ENCODE results near the gene GPX7.
"Not testable (repeated sequence)": the region's sequence is repeated elsewhere in the genome, so short reads cannot be mapped to it uniquely, and the experiment has no call there.

GPX7 gene

GRCh38 chr1:52569449-52570210 is 32.5 kb upstream of the GPX7 start:
- Histone ChIP-seq H3K4me3 (ENCODE audit: low read depth, low read length) (no peak overlapping the region), H3K9ac (ENCODE audit: low read depth, low read length) (no peak overlapping the region), H3K9me3 (ENCODE audit: control insufficient read depth, insufficient read depth, low read length) (no peaks in the 10 kb centered on the region)

DNA sequence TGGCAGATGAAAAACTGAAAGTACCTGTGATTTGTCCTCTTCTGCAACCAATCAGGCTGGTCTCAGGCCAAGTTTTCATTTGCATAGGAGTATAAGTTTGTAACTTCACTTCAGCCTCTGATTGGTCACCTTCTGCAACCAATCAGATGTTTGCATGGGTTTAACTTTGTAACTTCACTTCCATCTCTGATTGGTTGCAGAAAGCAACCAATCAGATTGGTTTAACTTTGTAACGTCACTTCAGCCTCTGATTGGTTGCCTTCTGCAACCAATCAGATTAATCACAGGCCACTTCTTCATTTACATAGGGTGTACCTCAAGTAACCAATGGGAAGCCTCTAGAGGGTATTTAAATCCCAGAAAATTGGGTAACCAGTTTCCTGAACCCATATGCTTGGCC is 30.4 kb upstream of the GPX7 start:
- Histone ChIP-seq H3K4me3 (ENCODE audit: low read depth, low read length) (no peak overlapping the region), H3K27me3 (ENCODE audit: control insufficient read depth, insufficient read depth, low read length) (no peaks in the 10 kb centered on the region), H3K9me3 (ENCODE audit: control insufficient read depth, insufficient read depth, low read length) (no peaks in the 10 kb centered on the region), H3K4me1 (ENCODE audit: control insufficient read depth, insufficient read depth, low read length) (no peaks in the 10 kb centered on the region), H3K9ac (ENCODE audit: low read depth, low read length) (no peak overlapping the region), H3K36me3 (ENCODE audit: control insufficient read depth, insufficient read depth, low read length) (no peaks in the 10 kb centered on the region)

More at GRCh38 chr1:52569449-52570210, 32.5 kb upstream of the GPX7 start:
- Histone ChIP-seq H3K4me1 (ENCODE audit: control insufficient read depth, insufficient read depth, low read length) (no peaks in the 10 kb centered on the region), H3K36me3 (ENCODE audit: control insufficient read depth, insufficient read depth, low read length) (no peaks in the 10 kb centered on the region), H3K27me3 (ENCODE audit: control insufficient read depth, insufficient read depth, low read length) (no peaks in the 10 kb centered on the region)

DNA sequence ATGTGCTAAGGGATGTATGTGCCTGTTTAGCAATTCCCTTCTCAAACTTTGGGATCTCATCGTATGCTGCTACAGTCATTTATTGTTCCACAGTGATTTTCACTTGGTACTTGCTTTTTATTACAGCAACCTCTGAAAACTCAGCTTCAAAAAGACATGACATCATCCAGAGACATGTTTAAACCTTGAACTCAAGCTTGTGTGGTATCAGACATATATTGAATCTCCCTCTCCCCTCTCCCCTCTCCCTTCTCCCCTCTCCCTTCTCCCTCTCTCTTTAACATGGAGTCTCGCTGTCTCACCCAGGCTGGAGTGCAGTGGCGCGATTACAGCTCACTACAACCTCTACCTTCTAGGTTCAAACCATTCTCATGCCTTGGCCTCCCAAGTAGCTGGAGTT is 29.8 kb upstream of the GPX7 start:
- Histone ChIP-seq H3K4me3 (ENCODE audit: low read depth, low read length) (no peak overlapping the region), H3K36me3 (ENCODE audit: control insufficient read depth, insufficient read depth, low read length) (no peaks in the 10 kb centered on the region), H3K9ac (ENCODE audit: low read depth, low read length) (no peak overlapping the region), H3K27me3 (ENCODE audit: control insufficient read depth, insufficient read depth, low read length) (no peaks in the 10 kb centered on the region), H3K4me1 (ENCODE audit: control insufficient read depth, insufficient read depth, low read length) (no peaks in the 10 kb centered on the region), H3K9me3 (ENCODE audit: control insufficient read depth, insufficient read depth, low read length) (no peaks in the 10 kb centered on the region)

DNA sequence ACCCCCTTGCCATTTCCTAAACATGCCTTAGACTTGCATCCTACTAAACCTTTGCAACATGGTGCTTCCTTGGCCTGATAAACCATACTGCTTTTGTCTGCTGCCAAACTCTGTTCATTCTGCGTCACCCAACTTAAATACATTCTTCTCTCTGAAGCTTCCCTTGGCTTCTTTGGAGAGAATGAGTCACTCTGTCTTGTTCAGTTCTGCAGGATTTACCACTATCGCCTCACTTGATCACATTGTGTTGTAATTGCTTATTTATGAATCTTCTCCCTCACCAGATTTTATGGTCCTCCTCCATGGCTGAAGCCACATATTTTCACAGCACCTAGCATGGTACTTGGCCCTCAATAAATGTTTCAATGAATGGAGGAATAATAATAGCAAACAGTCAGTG is 27.6 kb upstream of the GPX7 start:
- Histone ChIP-seq H3K9ac (ENCODE audit: low read depth, low read length) (no peak overlapping the region), H3K36me3 (ENCODE audit: control insufficient read depth, insufficient read depth, low read length) (no peaks in the 10 kb centered on the region), H3K4me1 (ENCODE audit: control insufficient read depth, insufficient read depth, low read length) (no peaks in the 10 kb centered on the region), H3K4me3 (ENCODE audit: low read depth, low read length) (no peak overlapping the region), H3K27me3 (ENCODE audit: control insufficient read depth, insufficient read depth, low read length) (no peaks in the 10 kb centered on the region), H3K9me3 (ENCODE audit: control insufficient read depth, insufficient read depth, low read length) (no peaks in the 10 kb centered on the region)

- H3K36me3 ChIP-seq (ENCODE audit: control insufficient read depth, insufficient read depth, low read length), result no peaks in the 10 kb centered on the region
- no peaks in the 10 kb centered on the region for H3K27me3 ChIP-seq (ENCODE audit: control insufficient read depth, insufficient read depth, low read length)
- H3K4me1 ChIP-seq (ENCODE audit: control insufficient read depth, insufficient read depth, low read length), result no peaks in the 10 kb centered on the region
- H3K9me3 ChIP-seq (ENCODE audit: control insufficient read depth, insufficient read depth, low read length), result no peaks in the 10 kb centered on the region
- H3K4me3 ChIP-seq (ENCODE audit: low read depth, low read length), result no peak overlapping the region
- H3K9ac ChIP-seq (ENCODE audit: low read depth, low read length), result no peak overlapping the region
These were observed 26.1 kb upstream of the GPX7 start for GRCh38 chr1:52576074-52576473.

DNA sequence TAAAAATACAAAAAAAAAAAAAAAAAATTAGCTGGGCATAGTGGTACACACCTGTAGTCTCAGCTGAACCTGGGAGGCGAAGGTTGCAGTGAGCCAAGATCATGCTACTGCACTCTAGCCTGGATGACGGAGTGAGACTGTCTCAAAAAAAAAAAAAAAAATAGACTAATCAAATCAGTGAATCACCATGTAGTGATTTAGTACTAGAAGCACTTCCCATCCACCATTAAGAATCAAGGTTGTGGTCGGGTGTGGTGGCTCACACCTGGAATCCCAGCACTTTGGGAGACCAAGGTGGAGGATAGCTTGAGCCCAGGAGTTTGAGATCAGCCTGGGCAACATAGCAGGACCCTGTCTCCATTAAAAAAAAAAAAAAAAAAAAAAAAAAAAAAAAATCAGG is 24.1 kb upstream of the GPX7 start:
- H3K4me1 ChIP-seq (ENCODE audit: control insufficient read depth, insufficient read depth, low read length); H3K27me3 ChIP-seq (ENCODE audit: control insufficient read depth, insufficient read depth, low read length); H3K36me3 ChIP-seq (ENCODE audit: control insufficient read depth, insufficient read depth, low read length); H3K9ac ChIP-seq (ENCODE audit: low read depth, low read length); H3K9me3 ChIP-seq (ENCODE audit: control insufficient read depth, insufficient read depth, low read length); H3K4me3 ChIP-seq (ENCODE audit: low read depth, low read length): not testable (repeated sequence)

DNA sequence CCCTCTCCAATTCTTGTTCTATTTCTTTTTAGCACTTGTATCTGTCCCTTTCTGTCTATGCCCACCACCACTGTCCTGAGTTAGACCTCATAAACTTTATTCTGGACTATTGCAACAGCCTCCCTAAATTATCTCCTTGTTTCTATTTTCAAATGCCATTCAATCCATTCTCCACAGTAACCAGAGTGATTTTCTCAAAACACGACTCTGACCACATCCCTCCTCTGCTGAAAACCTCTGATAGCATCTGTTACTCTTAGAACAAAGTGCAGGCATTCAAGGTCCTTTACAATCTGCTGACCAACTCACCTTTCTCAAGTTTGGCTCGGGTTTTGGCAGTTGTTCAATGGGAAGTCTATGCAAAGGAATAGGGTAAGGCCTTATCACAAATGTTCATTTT is 22.8 kb upstream of the GPX7 start:
- H3K9ac ChIP-seq (ENCODE audit: low read depth, low read length), result no peak overlapping the region
- no peaks in the 10 kb centered on the region for H3K27me3 ChIP-seq (ENCODE audit: control insufficient read depth, insufficient read depth, low read length)
- H3K4me1 ChIP-seq (ENCODE audit: control insufficient read depth, insufficient read depth, low read length), result no peaks in the 10 kb centered on the region
- no peak overlapping the region for H3K4me3 ChIP-seq (ENCODE audit: low read depth, low read length)
- no peaks in the 10 kb centered on the region for H3K9me3 ChIP-seq (ENCODE audit: control insufficient read depth, insufficient read depth, low read length)
- H3K36me3 ChIP-seq (ENCODE audit: control insufficient read depth, insufficient read depth, low read length), result no peaks in the 10 kb centered on the region

GRCh38 chr1:52580283-52580682 is 21.9 kb upstream of the GPX7 start:
- Histone ChIP-seq H3K27me3 (ENCODE audit: control insufficient read depth, insufficient read depth, low read length) (no peaks in the 10 kb centered on the region), H3K4me3 (ENCODE audit: low read depth, low read length) (no peak overlapping the region), H3K4me1 (ENCODE audit: control insufficient read depth, insufficient read depth, low read length) (no peaks in the 10 kb centered on the region), H3K9ac (ENCODE audit: low read depth, low read length) (no peak overlapping the region), H3K36me3 (ENCODE audit: control insufficient read depth, insufficient read depth, low read length) (no peaks in the 10 kb centered on the region), H3K9me3 (ENCODE audit: control insufficient read depth, insufficient read depth, low read length) (no peaks in the 10 kb centered on the region)

DNA sequence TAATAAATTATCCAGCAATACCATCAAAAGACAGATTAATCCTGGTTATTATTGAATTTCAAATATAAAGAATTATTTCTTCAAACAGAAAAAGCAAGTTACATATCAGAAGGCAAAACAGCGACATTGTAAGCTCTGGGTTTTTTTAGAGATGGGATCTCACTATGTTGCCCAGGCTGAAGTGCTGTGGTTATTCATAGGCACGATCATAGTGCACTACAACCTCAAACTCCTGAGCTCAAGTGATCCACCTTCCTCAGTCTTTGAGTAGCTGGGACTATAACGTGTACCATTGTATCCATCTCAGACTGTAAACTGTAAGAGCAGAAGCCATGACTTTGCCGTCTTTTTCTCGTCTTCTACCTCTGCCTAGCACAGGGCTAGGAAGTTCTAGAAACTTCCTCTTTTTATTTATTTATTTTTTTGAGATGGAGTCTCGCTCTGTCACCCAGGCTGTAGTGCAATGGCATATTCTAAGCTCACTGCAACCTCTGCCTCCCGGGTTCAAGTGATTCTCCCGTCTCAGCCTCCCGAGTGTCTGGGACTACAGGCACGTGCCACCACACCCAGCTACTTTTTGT is 20.0 kb upstream of the GPX7 start:
- Histone ChIP-seq H3K9me3 (ENCODE audit: control insufficient read depth, insufficient read depth, low read length) (no peaks in the 10 kb centered on the region), H3K9ac (ENCODE audit: low read depth, low read length) (no peak overlapping the region), H3K36me3 (ENCODE audit: control insufficient read depth, insufficient read depth, low read length) (no peaks in the 10 kb centered on the region), H3K4me3 (ENCODE audit: low read depth, low read length) (no peak overlapping the region), H3K27me3 (ENCODE audit: control insufficient read depth, insufficient read depth, low read length) (no peaks in the 10 kb centered on the region), H3K4me1 (ENCODE audit: control insufficient read depth, insufficient read depth, low read length) (no peaks in the 10 kb centered on the region)

GRCh38 chr1:52585474-52585873 is 16.7 kb upstream of the GPX7 start:
- H3K4me3 ChIP-seq (ENCODE audit: low read depth, low read length), result no peak overlapping the region
- H3K27me3 ChIP-seq (ENCODE audit: control insufficient read depth, insufficient read depth, low read length), result no peaks in the 10 kb centered on the region
- no peaks in the 10 kb centered on the region for H3K9me3 ChIP-seq (ENCODE audit: control insufficient read depth, insufficient read depth, low read length)
- no peaks in the 10 kb centered on the region for H3K36me3 ChIP-seq (ENCODE audit: control insufficient read depth, insufficient read depth, low read length)
- H3K4me1 ChIP-seq (ENCODE audit: control insufficient read depth, insufficient read depth, low read length), result peaks cover 9% of the 10 kb centered on the region
- no peak overlapping the region for H3K9ac ChIP-seq (ENCODE audit: low read depth, low read length)

DNA sequence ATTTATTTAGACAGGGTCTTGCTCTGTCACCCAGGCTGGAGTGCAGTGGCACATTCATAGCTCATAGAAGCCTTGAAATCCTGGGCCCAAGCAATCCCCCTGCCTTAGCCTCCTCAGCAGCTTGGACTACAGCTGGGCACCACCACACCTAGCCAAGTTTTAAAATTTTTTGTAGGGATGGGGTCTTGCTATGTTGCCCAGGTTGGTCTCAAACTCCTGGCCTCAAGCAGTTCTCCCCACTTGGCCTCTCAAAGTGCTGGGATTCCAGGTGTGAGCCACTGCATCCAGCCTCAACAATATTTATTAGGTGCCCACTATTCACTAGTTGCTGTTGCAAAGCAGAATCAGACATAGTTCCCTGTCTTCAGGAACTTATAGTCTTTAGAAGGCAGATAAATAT is 14.1 kb upstream of the GPX7 start:
- H3K9me3 ChIP-seq (ENCODE audit: control insufficient read depth, insufficient read depth, low read length), result no peaks in the 10 kb centered on the region
- no peak overlapping the region for H3K4me3 ChIP-seq (ENCODE audit: low read depth, low read length)
- H3K36me3 ChIP-seq (ENCODE audit: control insufficient read depth, insufficient read depth, low read length), result no peaks in the 10 kb centered on the region
- H3K27me3 ChIP-seq (ENCODE audit: control insufficient read depth, insufficient read depth, low read length), result no peaks in the 10 kb centered on the region
- H3K9ac ChIP-seq (ENCODE audit: low read depth, low read length), result no peak overlapping the region
- peaks cover 9% of the 10 kb centered on the region for H3K4me1 ChIP-seq (ENCODE audit: control insufficient read depth, insufficient read depth, low read length)

GRCh38 chr1:52588535-52588934 is 13.6 kb upstream of the GPX7 start:
- Histone ChIP-seq H3K9ac (ENCODE audit: low read depth, low read length) (no peak overlapping the region), H3K36me3 (ENCODE audit: control insufficient read depth, insufficient read depth, low read length) (no peaks in the 10 kb centered on the region), H3K4me1 (ENCODE audit: control insufficient read depth, insufficient read depth, low read length) (peaks cover 9% of the 10 kb centered on the region), H3K9me3 (ENCODE audit: control insufficient read depth, insufficient read depth, low read length) (no peaks in the 10 kb centered on the region), H3K27me3 (ENCODE audit: control insufficient read depth, insufficient read depth, low read length) (no peaks in the 10 kb centered on the region), H3K4me3 (ENCODE audit: low read depth, low read length) (no peak overlapping the region)
